SK-N-SH (cell line): ENCODE measurements around the gene ATP6V1G3. TPM values are rescaled to one million over a fixed set of nuclear protein-coding genes. Genes with fewer than 3 reads are reported as not detected.

Experiments
- CTCF ChIA-PET: fragments of 300-600, 350-600 bp; formaldehyde crosslinking; extraction: SDS; loops from one replicate; lab custom pipeline; 2021; lab: Yijun Ruan, JAX
- POLR2A ChIA-PET: fragments of 350-600 bp; sonication (Branson Sonifier 250); formaldehyde crosslinking; extraction: SDS; loops from one replicate; lab custom pipeline; 2020; ENCODE audit warnings: antibody characterized with exemption, inconsistent platforms; lab: Yijun Ruan, JAX
- DNase-seq: peaks from one replicate; pipeline ENCODE4 v3.0.0; 2012
- H2AFZ ChIP-seq: fragments of 200-600 bp; sonication (generic); 2 replicates; pipeline ENCODE4 v1.8.1; 2016; ENCODE audit warnings: antibody characterized with exemption, mild to moderate bottlenecking, low read depth
- H3F3A ChIP-seq: fragments of 200-600 bp; sonication (generic); replicated peaks from 2 replicates; pipeline ENCODE3; 2016; ENCODE audit warnings: antibody characterized with exemption, mild to moderate bottlenecking; ENCODE audit not compliant: insufficient read depth
- H3K27ac ChIP-seq, 2 experiments: fragments of 200-500 bp in 1 of 2; fragments of 200-600 bp in 1 of 2; sonication (Bioruptor generic) in 1 of 2; sonication (generic), shearing (Covaris generic) in 1 of 2; 2 replicates each; pipeline versions ENCODE4 v1.5.1 to v1.6.1; 2014 to 2016; ENCODE audit warnings: low read depth in 2 of 2, inconsistent platforms in 1 of 2, low read length in 1 of 2, mild to moderate bottlenecking in 1 of 2, mixed read lengths in 1 of 2
- H3K27me3 ChIP-seq: fragments of 200-600 bp; sonication (generic), shearing (Covaris generic); 2 replicates; pipeline ENCODE4 v1.6.1; 2016; ENCODE audit warnings: mixed run types; ENCODE audit not compliant: insufficient read depth
- H3K36me3 ChIP-seq, 2 experiments: fragments of 200-500 bp in 1 of 2; fragments of 200-600 bp in 1 of 2; sonication (Bioruptor generic) in 1 of 2; sonication (generic) in 1 of 2; replicated peaks in 1 of 2; 2 replicates each; pipeline versions ENCODE3 to v1.5.1; 2014 to 2016; ENCODE audit warnings: low read length in 1 of 2, mild to moderate bottlenecking in 1 of 2; ENCODE audit not compliant: insufficient read depth in 2 of 2, control insufficient read depth in 1 of 2
- H3K4me1 ChIP-seq, 2 experiments: fragments of 200-500 bp in 1 of 2; fragments of 200-600 bp in 1 of 2; sonication (Bioruptor generic) in 1 of 2; sonication (generic), shearing (Covaris generic) in 1 of 2; 2 replicates each; pipeline versions ENCODE4 v1.5.1 to v1.6.1; 2014 to 2016; ENCODE audit warnings: low read depth in 1 of 2, low read length in 1 of 2, mixed run types in 1 of 2; ENCODE audit not compliant: insufficient read depth in 2 of 2, control insufficient read depth in 1 of 2
- H3K4me2 ChIP-seq: fragments of 200-600 bp; sonication (generic), shearing (Covaris generic); 2 replicates; pipeline ENCODE4 v1.6.1; 2017; ENCODE audit warnings: mixed run types
- H3K4me3 ChIP-seq, 2 experiments: fragments of 200-500 bp in 1 of 2; fragments of 200-600 bp in 1 of 2; sonication (Bioruptor generic) in 1 of 2; sonication (generic), shearing (Covaris generic) in 1 of 2; 2 replicates each; pipeline versions ENCODE4 v1.5.1 to v1.8.1; 2014 to 2016; ENCODE audit warnings: low read depth in 2 of 2, inconsistent platforms in 1 of 2, low read length in 1 of 2, mild to moderate bottlenecking in 1 of 2, mixed read lengths in 1 of 2, moderate library complexity in 1 of 2
- H3K79me2 ChIP-seq: fragments of 200-600 bp; sonication (generic); 2 replicates; pipeline ENCODE4 v1.8.1; 2017; ENCODE audit warnings: mild to moderate bottlenecking; ENCODE audit not compliant: insufficient read depth
- H3K9ac ChIP-seq: fragments of 200-600 bp; sonication (generic); 2 replicates; pipeline ENCODE4 v1.6.1; 2017; ENCODE audit warnings: mixed run types
- H3K9me2 ChIP-seq: fragments of 200-600 bp; sonication (generic); 2 replicates; pipeline ENCODE4 v1.6.1; 2017; ENCODE audit warnings: mixed run types
- H3K9me3 ChIP-seq: fragments of 200-600 bp; sonication (generic); 2 replicates; pipeline ENCODE4 v1.6.1; 2017; ENCODE audit warnings: mixed run types, mild to moderate bottlenecking, moderate library complexity
- H4K20me1 ChIP-seq: fragments of 200-600 bp; sonication (generic); 2 replicates; pipeline ENCODE4 v1.6.1; 2017; ENCODE audit warnings: mild to moderate bottlenecking, mixed run types; ENCODE audit not compliant: insufficient read depth
- EP300 ChIP-seq, 2 experiments: IDR thresholded peaks; 2 replicates each; pipeline versions ENCODE4 v1.4.0 to v1.6.1; 2012; ENCODE audit warnings: borderline replicate concordance in 1 of 2, low read depth in 1 of 2, low read length in 1 of 2
- FOXM1 ChIP-seq: IDR thresholded peaks from 2 replicates; pipeline ENCODE4 v1.4.0; 2012; ENCODE audit warnings: low read depth, mild to moderate bottlenecking
- NRF1 ChIP-seq: IDR thresholded peaks from 2 replicates; pipeline ENCODE4 v1.6.1; 2012; ENCODE audit warnings: low read depth, mild to moderate bottlenecking, low read length
- RAD21 ChIP-seq: IDR thresholded peaks from 2 replicates; pipeline ENCODE4 v1.6.1; 2012; ENCODE audit warnings: mild to moderate bottlenecking, low read length
- REST ChIP-seq: IDR thresholded peaks from 2 replicates; pipeline ENCODE4 v1.6.1; 2012; ENCODE audit warnings: mild to moderate bottlenecking, low read depth, low read length, moderate library complexity
- RFX5 ChIP-seq: IDR thresholded peaks from 2 replicates; pipeline ENCODE4 v1.6.1; 2012; ENCODE audit warnings: mild to moderate bottlenecking, improper control_type of control experiment, low read length
- ZBTB33 ChIP-seq: IDR thresholded peaks from 2 replicates; pipeline ENCODE4 v1.4.0; 2012; ENCODE audit warnings: low read depth, borderline replicate concordance
- WGBS: methylation state at CpG from one replicate; pipeline ENCODE4 v1.1.6; 2017; ENCODE audit warnings: low lambda C conversion rate; 5-methylcytosine and 5-hydroxymethylcytosine counted together
- polyA plus RNA-seq, 3 experiments: library from polyadenylated mRNA; depleted of rRNA; stranded (reverse); fragments of >200 nt; gene quantifications; 2 replicates each; pipeline ENCODE4 v1.2.3, GENCODE V29; 2012
- TF ChIP-seq, protein P1 (sequence below): fragments of 200-600 bp; sonication (generic); IDR thresholded peaks from 2 replicates; pipeline ENCODE4 v1.6.1; 2017; ENCODE audit warnings: antibody characterized with exemption, mild to moderate bottlenecking, moderate library complexity

The ATP6V1G3 gene
- polyA plus RNA-seq, 1 of the 3 experiments (the other 2 are of a cell fraction) = not detected

DNA sequence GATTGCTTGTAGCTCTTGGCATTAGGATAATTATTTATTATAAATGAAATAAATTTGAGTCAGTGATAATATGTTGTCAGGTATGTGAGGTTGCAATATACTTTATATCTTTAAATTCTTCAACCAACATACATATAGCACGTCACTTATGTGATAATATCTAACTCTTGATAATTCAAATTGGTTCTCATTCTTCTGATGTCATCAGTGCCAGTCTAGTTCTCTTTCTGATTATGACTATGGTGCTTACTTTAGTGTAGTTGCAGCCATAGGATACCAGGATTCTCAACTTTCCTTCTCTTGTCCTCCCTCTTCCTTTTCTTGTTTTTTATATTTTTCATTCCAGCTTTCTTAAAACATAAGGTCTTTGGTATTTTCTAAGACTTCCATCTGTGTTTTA, 34.8 kb upstream of the ATP6V1G3 start:
- Histone ChIP-seq H3K4me2 (no peak overlapping the region), H3K9me2 (no peaks in the 10 kb centered on the region), H3K27me3 (no peaks in the 10 kb centered on the region), H4K20me1 (no peaks in the 10 kb centered on the region), H3F3A (peaks cover 26% of the 10 kb centered on the region), H3K4me1 (no peaks in the 10 kb centered on the region; a peak in 1 of 4 replicates), H3K9ac (no peak overlapping the region), H3K79me2 (no peaks in the 10 kb centered on the region), H2AFZ (no peak overlapping the region), H3K27ac (no peak overlapping the region), H3K4me3 (no peak overlapping the region)
- ChIA-PET CTCF (no interaction called here), POLR2A (no interaction called here)
- WGBS = 83% methylated on average over 1 of the region's 1 CpG
- DNase-seq = no peak
- no peak for TF ChIP-seq NRF1
- no peak for TF ChIP-seq REST
- TF ChIP-seq, all 33 proteins: peak for 0
- Histone ChIP-seq H3K9me3 (no peaks in the 10 kb centered on the region), H3K36me3 (no peaks in the 10 kb centered on the region)

DNA sequence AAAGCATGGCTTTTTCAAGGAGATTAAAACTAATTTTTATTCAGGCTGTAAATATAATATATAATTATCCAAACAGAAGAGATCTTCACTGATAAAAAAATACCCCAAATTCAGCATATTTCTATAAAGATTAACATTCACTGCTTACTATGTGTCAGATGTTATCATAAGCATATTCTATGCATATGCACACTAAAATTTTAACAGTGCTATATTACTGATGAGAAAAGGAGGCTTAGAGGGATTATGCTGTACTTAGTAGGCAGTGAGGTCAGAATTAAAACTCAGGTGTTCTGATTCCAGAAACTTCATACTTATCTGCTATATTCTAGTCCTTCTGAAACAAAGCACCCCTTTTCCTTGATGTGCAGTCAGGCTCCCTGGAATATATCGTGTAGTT, 33.8 kb upstream of the ATP6V1G3 start:
- no peaks in the 10 kb centered on the region for H3K9me3 ChIP-seq
- no peaks in the 10 kb centered on the region for H3K27me3 ChIP-seq
- H3K9ac ChIP-seq = no peak overlapping the region
- no peaks in the 10 kb centered on the region; a peak in 1 of 4 replicates for H3K4me1 ChIP-seq
- no peak overlapping the region for H2AFZ ChIP-seq
- TF ChIP-seq, protein P1, sequence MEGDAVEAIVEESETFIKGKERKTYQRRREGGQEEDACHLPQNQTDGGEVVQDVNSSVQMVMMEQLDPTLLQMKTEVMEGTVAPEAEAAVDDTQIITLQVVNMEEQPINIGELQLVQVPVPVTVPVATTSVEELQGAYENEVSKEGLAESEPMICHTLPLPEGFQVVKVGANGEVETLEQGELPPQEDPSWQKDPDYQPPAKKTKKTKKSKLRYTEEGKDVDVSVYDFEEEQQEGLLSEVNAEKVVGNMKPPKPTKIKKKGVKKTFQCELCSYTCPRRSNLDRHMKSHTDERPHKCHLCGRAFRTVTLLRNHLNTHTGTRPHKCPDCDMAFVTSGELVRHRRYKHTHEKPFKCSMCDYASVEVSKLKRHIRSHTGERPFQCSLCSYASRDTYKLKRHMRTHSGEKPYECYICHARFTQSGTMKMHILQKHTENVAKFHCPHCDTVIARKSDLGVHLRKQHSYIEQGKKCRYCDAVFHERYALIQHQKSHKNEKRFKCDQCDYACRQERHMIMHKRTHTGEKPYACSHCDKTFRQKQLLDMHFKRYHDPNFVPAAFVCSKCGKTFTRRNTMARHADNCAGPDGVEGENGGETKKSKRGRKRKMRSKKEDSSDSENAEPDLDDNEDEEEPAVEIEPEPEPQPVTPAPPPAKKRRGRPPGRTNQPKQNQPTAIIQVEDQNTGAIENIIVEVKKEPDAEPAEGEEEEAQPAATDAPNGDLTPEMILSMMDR = no peak
- H4K20me1 ChIP-seq = no peaks in the 10 kb centered on the region
- CTCF ChIA-PET = no interaction called here
- no peaks in the 10 kb centered on the region for H3K79me2 ChIP-seq
- H3K4me2 ChIP-seq = no peak overlapping the region
- H3K36me3 ChIP-seq = no peaks in the 10 kb centered on the region
- H3K4me3 ChIP-seq = no peak overlapping the region
- WGBS = 91% methylated on average over 1 of the region's 1 CpG
- no peaks in the 10 kb centered on the region for H3K9me2 ChIP-seq
- POLR2A ChIA-PET = no interaction called here
- H3F3A ChIP-seq = peaks cover 26% of the 10 kb centered on the region
- no peak overlapping the region for H3K27ac ChIP-seq
- DNase-seq = no peak

DNA sequence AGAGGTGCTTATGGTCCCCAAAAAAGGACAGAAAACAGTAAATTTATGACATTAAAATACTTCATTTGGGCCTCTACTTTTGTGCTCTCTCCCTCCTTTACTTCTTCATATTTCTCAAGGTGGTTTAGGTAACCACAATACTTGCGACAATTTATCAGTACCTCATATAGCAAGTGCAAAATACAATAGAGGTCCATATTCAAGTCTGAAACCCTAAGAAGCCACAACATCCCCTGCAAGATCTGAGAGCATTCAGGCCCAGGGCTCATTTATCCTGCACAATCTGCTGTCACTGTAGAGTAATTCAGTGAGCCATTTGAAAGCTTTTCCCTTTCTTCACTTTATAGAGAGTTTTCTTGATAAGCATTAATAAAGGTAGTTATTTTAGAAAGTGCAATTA, 24.2 kb upstream of the ATP6V1G3 start:
- Histone ChIP-seq H4K20me1 (no peaks in the 10 kb centered on the region), H2AFZ (no peak overlapping the region; the same call in 1 of the 2 replicates), H3K9me2 (no peaks in the 10 kb centered on the region), H3K27me3 (no peaks in the 10 kb centered on the region), H3K4me2 (no peak overlapping the region), H3K79me2 (no peaks in the 10 kb centered on the region), H3K9me3 (no peaks in the 10 kb centered on the region), H3K9ac (no peak overlapping the region), H3K4me1 (peaks cover 0 to 4% of the 10 kb centered on the region in 2 experiments; a peak in 2 of 4 replicates), H3K27ac (no peak overlapping the region), H3K4me3 (no peak overlapping the region), H3F3A (peaks cover 25% of the 10 kb centered on the region), H3K36me3 (no peaks in the 10 kb centered on the region)
- DNase-seq = no peak
- POLR2A ChIA-PET = no interaction called here
- TF ChIP-seq RAD21 = no peak
- no peak for TF ChIP-seq NRF1
- TF ChIP-seq ZBTB33 = no peak
- no peak for TF ChIP-seq RFX5
- TF ChIP-seq FOXM1 = no peak
- no peak for TF ChIP-seq EP300 (IDR thresholded peaks at IDR 0.05; ENCODE audit: borderline replicate concordance in 1 of 2, low read depth in 1 of 2, low read length in 1 of 2)
- CTCF ChIA-PET = interaction anchor here (1.3 kb wide), 1 partner anchor 12 kb away, joined by 3 read pairs; no protein-coding TSS in a partner anchor
- WGBS = 100% methylated on average over 1 of the region's 1 CpG
